NCI-H128 (cell line): ENCODE measurements around the gene WDHD1.
"Not testable (repeated sequence)": the region's sequence is repeated elsewhere in the genome, so short reads cannot be mapped to it uniquely, and the experiment has no call there.

Source experiments
- DNase-seq: peaks from one replicate; lab custom pipeline; 2025; ENCODE audit not compliant: unreplicated experiment; lab: John Stamatoyannopoulos, UW

WDHD1 gene

GRCh38 chr14:55047301-55048053 is 20.6 kb upstream of the WDHD1 start:
- DNase-seq = no peak

- no peak for DNase-seq
Observed at GRCh38 chr14:55045087-55045486, 18.2 kb upstream of the WDHD1 start.

GRCh38 chr14:55043528-55043927 is 16.6 kb upstream of the WDHD1 start:
- DNase-seq = no peak

GRCh38 chr14:55038708-55039107 is 11.8 kb upstream of the WDHD1 start:
- DNase-seq = no peak

GRCh38 chr14:55037995-55038394 is 11.1 kb upstream of the WDHD1 start:
- not testable (repeated sequence) for DNase-seq

- no peak for DNase-seq
Observed at GRCh38 chr14:55031190-55031589, 4.3 kb upstream of the WDHD1 start.

GRCh38 chr14:55028476-55028875 is 1.6 kb upstream of the WDHD1 start:
- DNase-seq = no peak

- no peak for DNase-seq
Observed at GRCh38 chr14:55028066-55028465, 1.2 kb upstream of the WDHD1 start.

- DNase-seq = no peak
Observed at GRCh38 chr14:55026441-55026792, 482 bp downstream of the WDHD1 start.

GRCh38 chr14:55025948-55026347 is 951 bp downstream of the WDHD1 start:
- DNase-seq = no peak

- not testable (repeated sequence) for DNase-seq
Observed at GRCh38 chr14:55024365-55024764, 2.5 kb downstream of the WDHD1 start.

GRCh38 chr14:55019968-55020554 is 6.8 kb downstream of the WDHD1 start:
- DNase-seq = no peak

- DNase-seq = no peak
Observed at GRCh38 chr14:55015006-55015405, 11.9 kb downstream of the WDHD1 start.

GRCh38 chr14:55005071-55005470 is 21.8 kb downstream of the WDHD1 start:
- no peak for DNase-seq

- DNase-seq = no peak
Observed at GRCh38 chr14:55000381-55000780, 26.5 kb downstream of the WDHD1 start.

GRCh38 chr14:54985156-54985555 is 41.7 kb downstream of the WDHD1 start:
- no peak for DNase-seq

- no peak for DNase-seq
Observed at GRCh38 chr14:54981698-54982097, 45.2 kb downstream of the WDHD1 start.

GRCh38 chr14:54979039-54979438 is 47.9 kb downstream of the WDHD1 start:
- no peak for DNase-seq

GRCh38 chr14:54976316-54976715 is 50.6 kb downstream of the WDHD1 start:
- DNase-seq = no peak

GRCh38 chr14:54975856-54976255 is 51.0 kb downstream of the WDHD1 start:
- no peak for DNase-seq

- no peak for DNase-seq
Observed at GRCh38 chr14:54974788-54975414, 52.0 kb downstream of the WDHD1 start.

- no peak for DNase-seq
Observed at GRCh38 chr14:54967496-54967895, 59.4 kb downstream of the WDHD1 start.
